SK-N-DZ (cell line): Measurements from ENCODE around the gene EFS.

Experiments used
- DNase-seq: peaks from one replicate; pipeline ENCODE4 v3.0.0-alpha.2; 2015; ENCODE audit warnings: low spot score
- small RNA-seq, 2 experiments: library from RNA; depleted of rRNA; stranded (forward); fragments of <200 nt; gene quantifications; one replicate each; pipeline ENCODE3, GENCODE V24; 2014

Gene EFS

DNA sequence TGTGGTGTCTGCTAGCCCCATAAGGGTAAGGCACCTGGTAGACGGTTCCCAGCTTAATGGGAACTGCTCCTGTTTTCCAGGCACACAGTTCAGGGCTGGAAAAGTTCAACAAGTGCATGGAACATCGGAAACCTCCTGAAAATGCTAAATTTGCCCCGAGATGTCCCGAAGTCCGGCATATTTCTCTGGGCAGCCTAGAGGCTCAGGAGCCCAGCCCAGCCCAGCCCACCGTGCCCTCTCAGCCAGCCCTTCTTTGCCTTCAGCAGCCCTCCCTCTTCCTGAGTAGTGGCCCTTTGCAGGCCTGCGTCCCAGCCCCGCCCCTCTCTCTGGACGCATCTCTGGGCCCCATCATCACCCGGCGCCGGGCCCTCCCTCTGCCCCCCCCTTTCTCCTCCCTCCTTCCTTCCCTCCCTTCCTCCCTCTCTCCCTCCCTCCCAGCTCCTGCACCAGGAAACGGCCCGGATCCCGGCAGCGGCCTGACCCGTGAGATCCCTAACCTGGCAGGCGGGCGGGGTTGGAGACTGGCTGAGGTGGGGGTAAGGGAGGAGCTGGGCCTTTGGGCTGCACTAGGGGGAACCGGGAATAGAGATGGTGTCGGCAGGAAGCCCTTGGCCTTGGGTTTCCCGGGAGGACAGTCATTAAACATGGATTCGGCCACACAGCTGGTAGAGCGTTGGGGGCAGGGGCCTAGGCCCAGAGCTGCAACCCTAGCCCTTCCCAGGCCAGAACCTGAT is 58.4 kb downstream of the EFS start, which contains the start of gene BCL2L2:
Gene BCL2L2 (plus strand): TSS at position 422 of the 734 bp plus-strand sequence. CDS start 935 bp downstream, outside the sequence.
- DNase-seq = peak; percentile 86

Small RNAs within 50 kb of the gene (small RNA-seq; reads per million reads assigned to genes)
- gene MIR208A = 0 reads per million in 2 experiments
